ENCODE data around the gene AREL1. TPM values are rescaled to one million over a fixed set of nuclear protein-coding genes. Genes with fewer than 3 reads are reported as not detected.

AREL1 gene
- polyA plus RNA-seq, 1 donor from 2014 or later: 30.4 TPM

- Histone ChIP-seq H3K4me3 (ENCODE audit: low read length) (no peak overlapping the region), H3K9me3 (ENCODE audit: low read length) (no peaks in the 10 kb centered on the region), H3K36me3 (ENCODE audit: insufficient read depth, low read length) (no peaks in the 10 kb centered on the region), H3K79me2 (replicated peaks; ENCODE audit: insufficient read depth, low read length) (no peaks in the 10 kb centered on the region), H2AFZ (ENCODE audit: low read depth, low read length) (no peak overlapping the region), H4K20me1 (ENCODE audit: insufficient read depth) (no peaks in the 10 kb centered on the region), H3F3A (ENCODE audit: insufficient read depth, low read length, poor library complexity, severe bottlenecking) (no peaks in the 10 kb centered on the region), H3K9ac (ENCODE audit: low read length) (no peak overlapping the region), H3K27ac (ENCODE audit: low read length) (no peak overlapping the region), H3K9me2 (ENCODE audit: insufficient read depth, low read length) (no peaks in the 10 kb centered on the region), H3K4me2 (ENCODE audit: low read length) (no peak overlapping the region), H3K27me3 (ENCODE audit: insufficient read depth, low read depth, low read length) (no peaks in the 10 kb centered on the region)
- TF ChIP-seq SMC3 (conservative IDR thresholded peaks at IDR 0.05; ENCODE audit: poor library complexity) (no peak), MXI1 (conservative IDR thresholded peaks at IDR 0.05; ENCODE audit: poor library complexity, severe bottlenecking) (no peak)
Measured at GRCh38 chr14:74652541-74652940, 60.3 kb downstream of the AREL1 start.

DNA sequence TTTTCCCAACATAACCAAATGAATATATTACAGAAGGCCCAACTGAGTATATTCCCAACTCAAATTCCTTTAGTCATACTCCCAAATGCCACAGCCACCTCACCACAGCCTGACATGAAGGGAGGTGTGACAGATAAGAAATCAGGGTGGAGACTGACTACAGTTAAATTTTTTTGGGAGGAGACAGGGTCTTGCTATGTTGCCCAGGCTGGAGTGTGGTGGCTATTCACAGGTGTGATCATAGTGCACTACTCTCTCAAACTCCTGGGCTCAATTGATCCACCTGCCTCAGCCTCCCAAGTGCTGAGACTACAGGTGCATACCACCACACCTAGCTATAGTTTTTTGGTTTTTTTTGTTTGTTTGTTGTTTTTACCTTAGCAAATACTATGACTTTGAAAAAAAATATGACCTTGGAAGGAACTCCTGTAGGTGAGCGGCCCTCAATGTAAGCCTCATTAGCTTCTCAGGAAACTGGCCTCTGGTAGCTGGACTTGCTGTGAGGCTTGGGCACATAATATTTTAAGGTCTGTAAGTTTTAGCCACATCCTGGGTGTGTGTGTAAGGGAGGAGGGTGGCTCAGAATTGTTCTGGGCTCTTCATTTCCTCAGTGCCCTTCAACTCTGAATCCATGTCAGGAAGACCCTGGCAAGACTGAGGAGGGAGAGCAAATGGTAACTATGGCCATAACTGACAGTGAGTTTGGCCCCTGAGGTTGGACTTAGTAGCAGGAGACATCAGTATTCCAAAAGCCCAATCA, 61.8 kb downstream of the AREL1 start:
- H4K20me1 ChIP-seq (ENCODE audit: insufficient read depth): no peaks in the 10 kb centered on the region
- H3K4me2 ChIP-seq (ENCODE audit: low read length): no peak overlapping the region
- H2AFZ ChIP-seq (ENCODE audit: low read depth, low read length): no peak overlapping the region
- no peaks in the 10 kb centered on the region for H3K79me2 ChIP-seq (replicated peaks; ENCODE audit: insufficient read depth, low read length)
- H3K9me3 ChIP-seq (ENCODE audit: low read length): no peaks in the 10 kb centered on the region
- no peak overlapping the region for H3K4me3 ChIP-seq (ENCODE audit: low read length)
- H3K36me3 ChIP-seq (ENCODE audit: insufficient read depth, low read length): no peaks in the 10 kb centered on the region
- no peak overlapping the region for H3K27ac ChIP-seq (ENCODE audit: low read length)
- TF ChIP-seq POLR2AphosphoS5 (IDR thresholded peaks at IDR 0.05) (no peak), REST (IDR thresholded peaks at IDR 0.05; ENCODE audit: borderline replicate concordance) (no peak), MXI1 (conservative IDR thresholded peaks at IDR 0.05; ENCODE audit: poor library complexity, severe bottlenecking) (no peak), RAD21 (conservative IDR thresholded peaks at IDR 0.05) (no peak), EP300 (conservative IDR thresholded peaks at IDR 0.05; ENCODE audit: poor library complexity, severe bottlenecking) (no peak), CTCF (IDR thresholded peaks at IDR 0.05; ENCODE audit: poor library complexity, severe bottlenecking) (no peak), TAF1 (IDR thresholded peaks at IDR 0.05; ENCODE audit: low read depth) (no peak), SMC3 (conservative IDR thresholded peaks at IDR 0.05; ENCODE audit: poor library complexity) (no peak), EZH2 (IDR thresholded peaks at IDR 0.05; ENCODE audit: borderline replicate concordance, insufficient read depth, low read length, poor library complexity, severe bottlenecking) (no peak)
- no peak overlapping the region for H3K9ac ChIP-seq (ENCODE audit: low read length)
- H3F3A ChIP-seq (ENCODE audit: insufficient read depth, low read length, poor library complexity, severe bottlenecking): no peaks in the 10 kb centered on the region
- H3K27me3 ChIP-seq (ENCODE audit: insufficient read depth, low read depth, low read length): no peaks in the 10 kb centered on the region
- no peaks in the 10 kb centered on the region for H3K9me2 ChIP-seq (ENCODE audit: insufficient read depth, low read length)

Data from neural cell (in vitro differentiated cells).